ENCODE measurements around the gene CAPN14.

DNA sequence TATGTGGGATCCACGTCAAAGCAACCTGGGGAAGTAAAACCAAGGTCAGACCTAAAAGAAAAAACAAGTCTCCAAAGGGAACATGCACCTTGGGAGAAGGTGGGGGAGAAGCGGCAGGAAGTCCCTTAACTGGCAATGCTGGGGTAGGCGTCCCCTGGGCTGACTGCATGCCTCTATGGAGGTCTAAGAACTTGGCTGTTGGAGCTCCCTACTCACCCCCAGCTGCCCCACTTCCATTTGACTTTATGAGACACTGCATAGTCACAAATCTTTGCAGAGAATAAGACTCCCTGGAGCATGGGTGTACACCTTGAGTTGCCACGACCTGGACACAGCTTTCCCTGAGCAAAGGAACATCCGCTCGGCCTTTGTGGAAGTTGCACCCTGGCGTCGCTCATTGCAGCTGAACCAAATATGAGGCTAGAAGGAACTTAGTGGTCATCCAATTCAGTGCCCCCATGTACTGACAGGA lies 2.8 kb downstream of the CAPN14 start:
- TF ChIP-seq POLR2A (IDR thresholded peaks at IDR 0.05): no peak
- TF ChIP-seq, protein P1, sequence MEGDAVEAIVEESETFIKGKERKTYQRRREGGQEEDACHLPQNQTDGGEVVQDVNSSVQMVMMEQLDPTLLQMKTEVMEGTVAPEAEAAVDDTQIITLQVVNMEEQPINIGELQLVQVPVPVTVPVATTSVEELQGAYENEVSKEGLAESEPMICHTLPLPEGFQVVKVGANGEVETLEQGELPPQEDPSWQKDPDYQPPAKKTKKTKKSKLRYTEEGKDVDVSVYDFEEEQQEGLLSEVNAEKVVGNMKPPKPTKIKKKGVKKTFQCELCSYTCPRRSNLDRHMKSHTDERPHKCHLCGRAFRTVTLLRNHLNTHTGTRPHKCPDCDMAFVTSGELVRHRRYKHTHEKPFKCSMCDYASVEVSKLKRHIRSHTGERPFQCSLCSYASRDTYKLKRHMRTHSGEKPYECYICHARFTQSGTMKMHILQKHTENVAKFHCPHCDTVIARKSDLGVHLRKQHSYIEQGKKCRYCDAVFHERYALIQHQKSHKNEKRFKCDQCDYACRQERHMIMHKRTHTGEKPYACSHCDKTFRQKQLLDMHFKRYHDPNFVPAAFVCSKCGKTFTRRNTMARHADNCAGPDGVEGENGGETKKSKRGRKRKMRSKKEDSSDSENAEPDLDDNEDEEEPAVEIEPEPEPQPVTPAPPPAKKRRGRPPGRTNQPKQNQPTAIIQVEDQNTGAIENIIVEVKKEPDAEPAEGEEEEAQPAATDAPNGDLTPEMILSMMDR (IDR thresholded peaks at IDR 0.05): no peak
